HepG2 (cell line): ENCODE data around the gene FGF21. TPM values are rescaled to one million over a fixed set of nuclear protein-coding genes. Genes with fewer than 3 reads are reported as not detected.

Source experiments
- CENPT ChIP-seq: sonication (generic); formaldehyde crosslinking; IDR thresholded peaks from 2 replicates; pipeline ENCODE4 v1.8.0; 2022; ENCODE audit warnings: low read depth, mild to moderate bottlenecking, moderate library complexity, missing genetic modification reagents
- JUND ChIP-seq: sonication (generic); formaldehyde crosslinking; IDR thresholded peaks from 2 replicates; pipeline ENCODE4 v1.8.0; 2022; ENCODE audit warnings: mild to moderate bottlenecking, missing genetic modification reagents
- KDM4B ChIP-seq: sonication (generic); formaldehyde crosslinking; IDR thresholded peaks from 2 replicates; pipeline ENCODE4 v1.4.0; 2020; ENCODE audit warnings: missing genetic modification reagents
- NCOA5 ChIP-seq: sonication (generic); formaldehyde crosslinking; IDR thresholded peaks from 2 replicates; pipeline ENCODE4 v1.4.0; 2020; ENCODE audit warnings: missing genetic modification reagents
- NR2F1 ChIP-seq, 2 experiments: fragments of 450-650 bp in 1 of 2; formaldehyde crosslinking in 1 of 2; IDR thresholded peaks; 2 replicates each; pipeline versions ENCODE4 v1.5.0 to v1.6.1; 2016 to 2020; ENCODE audit warnings: mild to moderate bottlenecking in 1 of 2, missing compliant biosample characterization in 1 of 2, missing genetic modification reagents in 1 of 2, moderate library complexity in 1 of 2
- PHF20 ChIP-seq: sonication (generic); formaldehyde crosslinking; IDR thresholded peaks from 2 replicates; pipeline ENCODE4 v1.5.0; 2020; ENCODE audit warnings: mild to moderate bottlenecking, missing genetic modification reagents
- REL ChIP-seq: sonication (generic); formaldehyde crosslinking; conservative IDR thresholded peaks from 2 replicates; pipeline ENCODE4 v1.8.0; 2022; ENCODE audit warnings: mild to moderate bottlenecking, missing genetic modification reagents, moderate library complexity
- SP5 ChIP-seq: IDR thresholded peaks from 2 replicates; pipeline ENCODE4 v1.6.1; 2016; ENCODE audit warnings: low read depth, borderline replicate concordance
- THAP11 ChIP-seq: IDR thresholded peaks from 2 replicates; pipeline ENCODE4 v1.6.1; 2016; ENCODE audit warnings: missing biosample characterization, missing genetic modification reagents
- ZNF331 ChIP-seq: sonication (generic); formaldehyde crosslinking; IDR thresholded peaks from 2 replicates; pipeline ENCODE4 v1.4.0; 2020; ENCODE audit warnings: missing genetic modification reagents
- ZNF883 ChIP-seq: sonication (generic); formaldehyde crosslinking; IDR thresholded peaks from 2 replicates; pipeline ENCODE4 v1.5.1; 2020; ENCODE audit warnings: mild to moderate bottlenecking, missing genetic modification reagents; ENCODE audit errors: not compliant biosample characterization
- polyA plus RNA-seq, 8 experiments: library from polyadenylated mRNA; depleted of rRNA in 3 of 8; stranded (reverse) in 7 of 8; unstranded in 1 of 8; fragments of >200 nt; fragmentation: Illumina TruSeq in 4 of 8; extraction: Trizol in 4 of 8; gene quantifications; 2 replicates each; pipeline versions ENCODE4 v1.2.1 to v1.2.3, GENCODE V29; 2011 to 2016; ENCODE audit warnings: low read depth in 4 of 8, missing spikeins in 1 of 8, mixed read lengths in 1 of 8; ENCODE audit not compliant: insufficient read depth in 1 of 8
- total RNA-seq, 5 experiments: library from RNA; depleted of rRNA; stranded (reverse); fragments of >200 nt; fragmentation: Illumina TruSeq; extraction: Trizol; gene quantifications; 2 replicates each; pipeline ENCODE4 v1.2.3, GENCODE V29; 2016; ENCODE audit warnings: low read depth in 1 of 5
- TF ChIP-seq, protein P1 (sequence below): IDR thresholded peaks from 2 replicates; pipeline ENCODE4 v1.4.0; 2020; ENCODE audit warnings: mild to moderate bottlenecking, missing genetic modification reagents
- TF ChIP-seq, protein P2 (sequence below): IDR thresholded peaks from 2 replicates; pipeline ENCODE4 v1.6.1; 2016; ENCODE audit warnings: low read depth, missing genetic modification reagents, missing compliant biosample characterization
- TF ChIP-seq, protein P3 (sequence below): sonication (generic); formaldehyde crosslinking; IDR thresholded peaks from 2 replicates; pipeline ENCODE4 v1.8.0; 2022; ENCODE audit warnings: missing genetic modification reagents, low read depth, mild to moderate bottlenecking, borderline replicate concordance
- TF ChIP-seq, protein P4 (sequence below): sonication (generic); formaldehyde crosslinking; IDR thresholded peaks from 2 replicates; pipeline ENCODE4 v1.8.1; 2023; ENCODE audit warnings: missing genetic modification reagents, mild to moderate bottlenecking, borderline replicate concordance
- TF ChIP-seq, protein P5 (sequence below): sonication (generic); formaldehyde crosslinking; IDR thresholded peaks from 2 replicates; pipeline ENCODE4 v1.4.0; 2020; ENCODE audit warnings: missing genetic modification reagents

The FGF21 gene
- total and polyA plus RNA-seq, 2 of the 13 experiments (the other 11 are each of a cell fraction or from before 2014, with no cell fraction given): 0.17 TPM; not detected in 1

DNA sequence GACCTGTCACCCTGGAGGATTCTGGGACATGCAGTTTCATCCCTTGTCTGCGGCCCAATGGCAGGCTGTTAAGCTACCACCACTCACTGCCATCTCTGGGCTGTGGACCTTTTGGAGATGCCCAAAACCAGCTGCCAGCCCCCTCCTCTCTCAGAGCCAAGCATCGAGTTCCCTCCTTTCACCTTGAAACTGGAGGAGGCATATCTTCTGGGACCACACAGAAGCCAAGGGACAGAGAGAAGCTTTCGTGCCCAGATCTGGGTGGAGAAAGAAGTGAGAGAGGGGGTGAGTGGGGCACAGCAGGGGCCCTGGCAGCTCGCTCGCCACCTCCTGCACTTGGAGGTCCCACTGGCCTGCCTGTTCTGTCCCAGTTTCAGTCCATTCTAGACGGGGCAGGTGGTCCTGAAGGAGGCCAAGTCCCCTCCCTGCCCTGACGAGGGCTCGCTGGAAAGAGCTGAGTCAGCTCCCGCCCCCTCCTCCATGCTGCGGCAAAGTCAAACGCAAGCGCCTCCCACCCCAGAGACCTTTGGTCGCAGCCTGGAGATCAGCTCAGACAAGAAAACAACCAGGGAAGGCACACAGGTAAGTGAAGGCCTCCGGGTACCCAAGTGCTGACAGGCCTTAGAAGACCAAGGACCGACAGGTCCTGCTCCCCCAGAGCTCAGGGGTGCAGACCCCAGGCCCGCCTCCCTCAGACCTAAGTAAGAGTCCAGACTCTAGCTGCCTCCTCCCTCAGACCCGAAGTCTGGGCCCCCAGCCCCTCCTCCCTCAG is 51.7 kb downstream of the FGF21 start (continued):
- TF ChIP-seq, protein P1, sequence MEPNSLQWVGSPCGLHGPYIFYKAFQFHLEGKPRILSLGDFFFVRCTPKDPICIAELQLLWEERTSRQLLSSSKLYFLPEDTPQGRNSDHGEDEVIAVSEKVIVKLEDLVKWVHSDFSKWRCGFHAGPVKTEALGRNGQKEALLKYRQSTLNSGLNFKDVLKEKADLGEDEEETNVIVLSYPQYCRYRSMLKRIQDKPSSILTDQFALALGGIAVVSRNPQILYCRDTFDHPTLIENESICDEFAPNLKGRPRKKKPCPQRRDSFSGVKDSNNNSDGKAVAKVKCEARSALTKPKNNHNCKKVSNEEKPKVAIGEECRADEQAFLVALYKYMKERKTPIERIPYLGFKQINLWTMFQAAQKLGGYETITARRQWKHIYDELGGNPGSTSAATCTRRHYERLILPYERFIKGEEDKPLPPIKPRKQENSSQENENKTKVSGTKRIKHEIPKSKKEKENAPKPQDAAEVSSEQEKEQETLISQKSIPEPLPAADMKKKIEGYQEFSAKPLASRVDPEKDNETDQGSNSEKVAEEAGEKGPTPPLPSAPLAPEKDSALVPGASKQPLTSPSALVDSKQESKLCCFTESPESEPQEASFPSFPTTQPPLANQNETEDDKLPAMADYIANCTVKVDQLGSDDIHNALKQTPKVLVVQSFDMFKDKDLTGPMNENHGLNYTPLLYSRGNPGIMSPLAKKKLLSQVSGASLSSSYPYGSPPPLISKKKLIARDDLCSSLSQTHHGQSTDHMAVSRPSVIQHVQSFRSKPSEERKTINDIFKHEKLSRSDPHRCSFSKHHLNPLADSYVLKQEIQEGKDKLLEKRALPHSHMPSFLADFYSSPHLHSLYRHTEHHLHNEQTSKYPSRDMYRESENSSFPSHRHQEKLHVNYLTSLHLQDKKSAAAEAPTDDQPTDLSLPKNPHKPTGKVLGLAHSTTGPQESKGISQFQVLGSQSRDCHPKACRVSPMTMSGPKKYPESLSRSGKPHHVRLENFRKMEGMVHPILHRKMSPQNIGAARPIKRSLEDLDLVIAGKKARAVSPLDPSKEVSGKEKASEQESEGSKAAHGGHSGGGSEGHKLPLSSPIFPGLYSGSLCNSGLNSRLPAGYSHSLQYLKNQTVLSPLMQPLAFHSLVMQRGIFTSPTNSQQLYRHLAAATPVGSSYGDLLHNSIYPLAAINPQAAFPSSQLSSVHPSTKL (CRISPR knock-in tag): peak; percentile 43; the same call in 1 of the 2 replicates
- TF ChIP-seq CENPT (CRISPR knock-in tag): 0 out of 2 replicates have a peak, but pooled peaks have one; percentile 54
- TF ChIP-seq, protein P2, sequence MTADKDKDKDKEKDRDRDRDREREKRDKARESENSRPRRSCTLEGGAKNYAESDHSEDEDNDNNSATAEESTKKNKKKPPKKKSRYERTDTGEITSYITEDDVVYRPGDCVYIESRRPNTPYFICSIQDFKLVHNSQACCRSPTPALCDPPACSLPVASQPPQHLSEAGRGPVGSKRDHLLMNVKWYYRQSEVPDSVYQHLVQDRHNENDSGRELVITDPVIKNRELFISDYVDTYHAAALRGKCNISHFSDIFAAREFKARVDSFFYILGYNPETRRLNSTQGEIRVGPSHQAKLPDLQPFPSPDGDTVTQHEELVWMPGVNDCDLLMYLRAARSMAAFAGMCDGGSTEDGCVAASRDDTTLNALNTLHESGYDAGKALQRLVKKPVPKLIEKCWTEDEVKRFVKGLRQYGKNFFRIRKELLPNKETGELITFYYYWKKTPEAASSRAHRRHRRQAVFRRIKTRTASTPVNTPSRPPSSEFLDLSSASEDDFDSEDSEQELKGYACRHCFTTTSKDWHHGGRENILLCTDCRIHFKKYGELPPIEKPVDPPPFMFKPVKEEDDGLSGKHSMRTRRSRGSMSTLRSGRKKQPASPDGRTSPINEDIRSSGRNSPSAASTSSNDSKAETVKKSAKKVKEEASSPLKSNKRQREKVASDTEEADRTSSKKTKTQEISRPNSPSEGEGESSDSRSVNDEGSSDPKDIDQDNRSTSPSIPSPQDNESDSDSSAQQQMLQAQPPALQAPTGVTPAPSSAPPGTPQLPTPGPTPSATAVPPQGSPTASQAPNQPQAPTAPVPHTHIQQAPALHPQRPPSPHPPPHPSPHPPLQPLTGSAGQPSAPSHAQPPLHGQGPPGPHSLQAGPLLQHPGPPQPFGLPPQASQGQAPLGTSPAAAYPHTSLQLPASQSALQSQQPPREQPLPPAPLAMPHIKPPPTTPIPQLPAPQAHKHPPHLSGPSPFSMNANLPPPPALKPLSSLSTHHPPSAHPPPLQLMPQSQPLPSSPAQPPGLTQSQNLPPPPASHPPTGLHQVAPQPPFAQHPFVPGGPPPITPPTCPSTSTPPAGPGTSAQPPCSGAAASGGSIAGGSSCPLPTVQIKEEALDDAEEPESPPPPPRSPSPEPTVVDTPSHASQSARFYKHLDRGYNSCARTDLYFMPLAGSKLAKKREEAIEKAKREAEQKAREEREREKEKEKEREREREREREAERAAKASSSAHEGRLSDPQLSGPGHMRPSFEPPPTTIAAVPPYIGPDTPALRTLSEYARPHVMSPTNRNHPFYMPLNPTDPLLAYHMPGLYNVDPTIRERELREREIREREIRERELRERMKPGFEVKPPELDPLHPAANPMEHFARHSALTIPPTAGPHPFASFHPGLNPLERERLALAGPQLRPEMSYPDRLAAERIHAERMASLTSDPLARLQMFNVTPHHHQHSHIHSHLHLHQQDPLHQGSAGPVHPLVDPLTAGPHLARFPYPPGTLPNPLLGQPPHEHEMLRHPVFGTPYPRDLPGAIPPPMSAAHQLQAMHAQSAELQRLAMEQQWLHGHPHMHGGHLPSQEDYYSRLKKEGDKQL (CRISPR knock-in tag): no peak
- TF ChIP-seq, protein P3, sequence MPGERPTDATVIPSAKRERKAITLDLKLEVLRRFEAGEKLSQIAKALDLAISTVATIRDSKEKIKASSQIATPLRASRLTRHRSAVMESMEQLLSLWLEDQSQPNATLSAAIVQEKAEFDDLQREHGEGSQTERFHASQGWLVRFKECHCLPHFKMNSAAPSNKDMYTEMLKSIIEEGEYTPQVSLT: no peak
- no peak for TF ChIP-seq JUND (CRISPR knock-in tag)
- no peak for TF ChIP-seq NR2F1 (CRISPR knock-in tag; IDR thresholded peaks at IDR 0.05)
- peak; percentile 16; the same call in 1 of the 2 replicates for TF ChIP-seq PHF20 (CRISPR knock-in tag)
- peak; percentile 98 for TF ChIP-seq THAP11
- peak; percentile 62; the same call in 1 of the 2 replicates for TF ChIP-seq ZNF331 (CRISPR knock-in tag)
- no peak for TF ChIP-seq REL
- TF ChIP-seq, protein P4, sequence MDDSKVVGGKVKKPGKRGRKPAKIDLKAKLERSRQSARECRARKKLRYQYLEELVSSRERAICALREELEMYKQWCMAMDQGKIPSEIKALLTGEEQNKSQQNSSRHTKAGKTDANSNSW (CRISPR knock-in tag): 0 out of 2 replicates have a peak, but pooled peaks have one; percentile 27
- peak; percentile 60; the same call in 1 of the 2 replicates for TF ChIP-seq KDM4B (CRISPR knock-in tag)
- TF ChIP-seq NCOA5: no peak
- TF ChIP-seq SP5 (CRISPR knock-in tag): peak; percentile 67
- TF ChIP-seq, protein P5, sequence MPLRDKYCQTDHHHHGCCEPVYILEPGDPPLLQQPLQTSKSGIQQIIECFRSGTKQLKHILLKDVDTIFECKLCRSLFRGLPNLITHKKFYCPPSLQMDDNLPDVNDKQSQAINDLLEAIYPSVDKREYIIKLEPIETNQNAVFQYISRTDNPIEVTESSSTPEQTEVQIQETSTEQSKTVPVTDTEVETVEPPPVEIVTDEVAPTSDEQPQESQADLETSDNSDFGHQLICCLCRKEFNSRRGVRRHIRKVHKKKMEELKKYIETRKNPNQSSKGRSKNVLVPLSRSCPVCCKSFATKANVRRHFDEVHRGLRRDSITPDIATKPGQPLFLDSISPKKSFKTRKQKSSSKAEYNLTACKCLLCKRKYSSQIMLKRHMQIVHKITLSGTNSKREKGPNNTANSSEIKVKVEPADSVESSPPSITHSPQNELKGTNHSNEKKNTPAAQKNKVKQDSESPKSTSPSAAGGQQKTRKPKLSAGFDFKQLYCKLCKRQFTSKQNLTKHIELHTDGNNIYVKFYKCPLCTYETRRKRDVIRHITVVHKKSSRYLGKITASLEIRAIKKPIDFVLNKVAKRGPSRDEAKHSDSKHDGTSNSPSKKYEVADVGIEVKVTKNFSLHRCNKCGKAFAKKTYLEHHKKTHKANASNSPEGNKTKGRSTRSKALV: peak; percentile 24; the same call in 1 of the 2 replicates
- TF ChIP-seq ZNF883 (CRISPR knock-in tag): peak; percentile 66
